Esophagus muscularis mucosa (tissue), 4 donors: ENCODE data around the gene ZAP70. TPM values are rescaled to one million over a fixed set of nuclear protein-coding genes. Genes with fewer than 3 reads are reported as not detected.
A peak's percentile ranks its signal among the peaks of the same experiment; 100 is the strongest.

Source experiments
- DNase-seq: peaks from one replicate; pipeline ENCODE4 v3.0.0-alpha.2; 2017; ENCODE audit errors: extremely low spot score
- H3K27ac ChIP-seq, 4 donors: fragments of 200-600 bp; sonication (generic); replicated peaks in 1 of 4; 1 replicate in 3 of 4; 2 replicates in 1 of 4; pipeline ENCODE4 v1.5.1; 2016 to 2019; ENCODE audit warnings: mild to moderate bottlenecking in 1 of 4
- H3K27me3 ChIP-seq, 4 donors: fragments of 200-600 bp; sonication (generic); one replicate each; pipeline versions ENCODE4 v1.5.1 to v1.6.0; 2016 to 2019
- H3K36me3 ChIP-seq, 4 donors: fragments of 200-600 bp; sonication (generic); one replicate each; pipeline ENCODE4 v1.5.1; 2016 to 2019
- H3K4me1 ChIP-seq, 4 donors: fragments of 200-600 bp; sonication (generic); one replicate each; pipeline ENCODE4 v1.5.1; 2016 to 2019
- H3K4me3 ChIP-seq, 4 donors: fragments of 200-600 bp; sonication (generic); 1 replicate in 2 of 4; 2 replicates in 2 of 4; pipeline ENCODE4 v1.5.1; 2016 to 2019; ENCODE audit warnings: mild to moderate bottlenecking in 4 of 4, moderate library complexity in 1 of 4
- H3K9me3 ChIP-seq, 4 donors: fragments of 200-600 bp; sonication (generic); 1 replicate in 3 of 4; 2 replicates in 1 of 4; pipeline ENCODE4 v1.5.1; 2016 to 2019
- EP300 ChIP-seq: sonication (generic); formaldehyde crosslinking; IDR thresholded peaks from one replicate; pipeline ENCODE4 v1.6.1; 2017; ENCODE audit warnings: antibody characterized with exemption
- POLR2A ChIP-seq: fragments of 450-650 bp; IDR thresholded peaks from one replicate; pipeline ENCODE4 v1.6.1; 2017; ENCODE audit warnings: antibody characterized with exemption, moderate library complexity, mild to moderate bottlenecking, low read depth
- POLR2AphosphoS5 ChIP-seq, 2 donors: sonication (generic); formaldehyde crosslinking; IDR thresholded peaks; one replicate each; pipeline ENCODE4 v1.6.1; 2017; ENCODE audit warnings: antibody characterized with exemption in 2 of 2
- WGBS: methylation state at CpG from one replicate; pipeline ENCODE4 v1.1.5; 2018; 5-methylcytosine and 5-hydroxymethylcytosine counted together
- intact Hi-C: fragments of 100-400 bp; cut with DNase I; formaldehyde crosslinking; loops from one replicate; pipeline ENCODE4 v1.15.1; 2023
- total RNA-seq, 4 donors: library from RNA; depleted of rRNA; stranded (reverse); fragments of >200 nt; gene quantifications; one replicate each; pipeline versions ENCODE4 v1.1.0 to v1.2.1, GENCODE V29; 2016
- TF ChIP-seq, protein P1 (sequence below), 3 experiments: fragments of 200-600 bp in 2 of 3; fragments of 450-650 bp in 1 of 3; sonication (generic) in 2 of 3; IDR thresholded peaks; one replicate each; pipeline ENCODE4 v1.5.1; 2017 to 2019; ENCODE audit warnings: antibody characterized with exemption in 3 of 3, mild to moderate bottlenecking in 2 of 3, moderate library complexity in 1 of 3

Gene ZAP70
- total RNA-seq: 1 to 10 TPM; 1.2 to 3.5 (median 1.8) TPM

DNA sequence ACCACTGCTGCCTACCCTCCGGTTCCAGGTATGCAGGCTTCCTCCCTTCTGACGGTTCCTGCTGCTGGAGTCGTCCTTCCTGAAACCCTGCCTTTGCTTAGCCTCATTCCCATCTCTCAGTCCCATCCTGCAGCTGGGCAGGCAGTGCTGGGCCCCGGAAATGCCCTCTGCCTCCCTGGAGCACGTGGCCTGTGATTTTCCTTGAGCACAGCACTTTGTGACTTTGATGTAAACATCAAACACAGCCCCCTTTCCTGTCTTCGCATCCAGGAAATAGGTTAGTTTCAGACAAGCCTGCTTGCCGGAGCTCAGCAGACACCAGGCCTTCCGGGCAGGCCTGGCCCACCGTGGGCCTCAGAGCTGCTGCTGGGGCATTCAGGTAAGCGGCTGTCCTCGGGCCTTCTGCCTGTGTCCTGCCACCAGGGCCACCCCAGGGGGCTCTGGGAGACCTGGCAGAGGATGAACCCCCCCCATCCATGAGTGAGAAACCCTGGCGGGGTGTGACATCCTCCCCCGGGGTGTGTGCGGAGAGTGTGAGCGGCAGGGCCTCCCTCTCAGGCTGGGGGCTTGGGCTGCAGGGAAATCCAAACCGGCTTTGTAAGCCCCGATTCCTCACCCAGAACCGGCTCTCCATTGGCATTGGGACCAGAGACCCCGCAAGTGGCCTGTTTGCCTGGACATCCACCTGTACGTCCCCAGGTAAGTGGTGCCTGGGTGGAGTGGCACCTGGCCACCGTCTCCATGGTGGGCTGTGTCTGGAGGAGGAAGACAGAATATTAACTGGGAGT, at the start of gene ZAP70:
Gene ZAP70 (plus strand): TSS at position 281 of the 788 bp plus-strand sequence. CDS start 10,461 bp downstream, outside the sequence.
- H3K36me3 ChIP-seq: no peaks in the 10 kb centered on the region
- peaks cover 0 to 7% (median 0%) of the 10 kb centered on the region in 4 donors for H3K27me3 ChIP-seq
- H3K9me3 ChIP-seq: no peaks in the 10 kb centered on the region
- no peaks in the 10 kb centered on the region for H3K4me1 ChIP-seq
- no peak for DNase-seq
- H3K4me3 ChIP-seq: no peak within 1 kb of the TSS
- 76% methylated on average over 9 of the region's 21 CpGs for WGBS
- no peak for TF ChIP-seq EP300
- no peak for TF ChIP-seq POLR2AphosphoS5 (IDR thresholded peaks at IDR 0.05)
- no peak for TF ChIP-seq POLR2A
- TF ChIP-seq, protein P1, sequence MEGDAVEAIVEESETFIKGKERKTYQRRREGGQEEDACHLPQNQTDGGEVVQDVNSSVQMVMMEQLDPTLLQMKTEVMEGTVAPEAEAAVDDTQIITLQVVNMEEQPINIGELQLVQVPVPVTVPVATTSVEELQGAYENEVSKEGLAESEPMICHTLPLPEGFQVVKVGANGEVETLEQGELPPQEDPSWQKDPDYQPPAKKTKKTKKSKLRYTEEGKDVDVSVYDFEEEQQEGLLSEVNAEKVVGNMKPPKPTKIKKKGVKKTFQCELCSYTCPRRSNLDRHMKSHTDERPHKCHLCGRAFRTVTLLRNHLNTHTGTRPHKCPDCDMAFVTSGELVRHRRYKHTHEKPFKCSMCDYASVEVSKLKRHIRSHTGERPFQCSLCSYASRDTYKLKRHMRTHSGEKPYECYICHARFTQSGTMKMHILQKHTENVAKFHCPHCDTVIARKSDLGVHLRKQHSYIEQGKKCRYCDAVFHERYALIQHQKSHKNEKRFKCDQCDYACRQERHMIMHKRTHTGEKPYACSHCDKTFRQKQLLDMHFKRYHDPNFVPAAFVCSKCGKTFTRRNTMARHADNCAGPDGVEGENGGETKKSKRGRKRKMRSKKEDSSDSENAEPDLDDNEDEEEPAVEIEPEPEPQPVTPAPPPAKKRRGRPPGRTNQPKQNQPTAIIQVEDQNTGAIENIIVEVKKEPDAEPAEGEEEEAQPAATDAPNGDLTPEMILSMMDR (IDR thresholded peaks at IDR 0.05): no peak
- no peak within 1 kb of the TSS for H3K27ac ChIP-seq
- intact Hi-C loops: no loop called here

DNA sequence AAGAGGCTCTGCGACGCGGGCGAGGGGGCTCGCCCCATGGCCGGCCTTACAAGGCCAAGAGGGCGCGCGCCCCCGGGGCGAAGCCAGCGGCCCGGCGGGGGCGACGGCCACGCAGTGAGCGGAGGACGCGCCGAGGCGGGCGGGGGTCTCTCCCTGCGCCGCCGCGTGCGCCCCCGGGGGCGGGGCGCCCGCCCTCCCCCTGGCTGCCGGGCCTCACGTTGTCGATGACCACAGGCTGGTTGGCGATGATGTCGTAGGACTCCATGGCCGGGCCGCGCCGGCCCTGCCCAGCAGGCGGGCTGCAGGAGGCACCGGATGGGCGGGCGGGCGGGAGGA, 49.8 kb upstream of the ZAP70 start:
- intact Hi-C loops: loop anchor here (5.0 kb wide), 1 partner anchor 71 kb away; no protein-coding TSS in a partner anchor

DNA sequence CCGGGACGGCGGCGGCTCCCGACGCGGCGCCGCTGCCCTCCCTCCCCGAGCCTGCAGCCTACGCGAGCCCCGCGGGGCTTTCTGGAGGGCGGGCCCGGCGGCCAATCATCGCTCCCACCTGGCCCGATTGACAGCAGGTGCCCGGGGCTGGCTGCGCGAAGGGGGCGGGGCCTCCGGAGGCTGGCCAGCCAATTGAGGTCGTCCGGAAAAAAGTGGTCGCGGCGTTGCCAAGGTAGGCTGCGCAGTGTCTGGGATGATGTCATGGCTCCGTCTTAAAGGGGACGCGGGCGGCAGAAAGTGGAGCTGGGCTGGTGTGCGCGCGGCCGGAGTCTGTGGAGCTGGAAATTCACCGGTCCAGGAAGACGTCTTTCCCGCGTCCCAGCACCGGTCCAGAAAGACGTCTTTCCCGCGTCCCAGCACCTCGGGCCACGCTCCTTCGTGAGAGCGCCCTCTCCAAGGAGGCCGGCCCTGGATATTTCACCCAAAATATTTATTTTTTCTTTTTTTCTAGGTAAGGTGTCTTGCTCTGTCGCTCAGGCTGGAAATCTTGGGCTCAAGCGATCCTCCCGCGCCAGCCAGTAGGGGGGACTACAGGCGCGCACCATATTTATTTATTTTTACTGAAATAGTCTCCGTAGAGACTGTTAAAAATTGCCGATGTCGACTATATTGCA, 49.3 kb upstream of the ZAP70 start, which contains the start of gene ACTR1B:
Gene ACTR1B (minus strand): TSS at position 83 of the 674 bp plus-strand sequence. CDS start 154 bp downstream, outside the sequence.
- Histone ChIP-seq H3K36me3 (peaks cover 2 to 24% (median 10%) of the 10 kb centered on the region in 4 donors), H3K9me3 (no peaks in the 10 kb centered on the region), H3K4me3 (peak within 1 kb of the TSS; percentile 67 to 85 (median 76)), H3K27ac (peak within 1 kb of the TSS; percentile 88 to 98 (median 94)), H3K4me1 (peaks cover 31 to 37% (median 35%) of the 10 kb centered on the region in 4 donors), H3K27me3 (no peaks in the 10 kb centered on the region)
- TF ChIP-seq EP300 (no peak), POLR2AphosphoS5 (IDR thresholded peaks at IDR 0.05) (peak; percentile 90 to 96), POLR2A (no peak)
- TF ChIP-seq, protein P1 (IDR thresholded peaks at IDR 0.05): peak; percentile 44 to 74 (median 68)
- peak; percentile 99 for DNase-seq
- intact Hi-C loops: loop anchor here (2.0 to 5.0 kb wide), 3 partner anchors 19 to 72 kb away; no protein-coding TSS in a partner anchor
- 0% methylated on average over 36 of the region's 60 CpGs for WGBS

More for the DNA sequence above, 49.8 kb upstream of the ZAP70 start:
- Histone ChIP-seq H3K36me3 (peaks cover 7 to 29% (median 15%) of the 10 kb centered on the region in 4 donors), H3K27ac (peak overlapping the region; percentile 88 to 98 (median 94)), H3K9me3 (no peaks in the 10 kb centered on the region), H3K27me3 (no peaks in the 10 kb centered on the region), H3K4me3 (peak overlapping the region; percentile 67 to 85 (median 76)), H3K4me1 (peaks cover 31 to 37% (median 35%) of the 10 kb centered on the region in 4 donors)
- WGBS: no CpG with 5 or more reads among the region's 46 CpGs
- TF ChIP-seq, protein P1 (IDR thresholded peaks at IDR 0.05): no peak
- TF ChIP-seq EP300 (no peak), POLR2AphosphoS5 (IDR thresholded peaks at IDR 0.05) (no peak), POLR2A (no peak)
- no peak for DNase-seq

DNA sequence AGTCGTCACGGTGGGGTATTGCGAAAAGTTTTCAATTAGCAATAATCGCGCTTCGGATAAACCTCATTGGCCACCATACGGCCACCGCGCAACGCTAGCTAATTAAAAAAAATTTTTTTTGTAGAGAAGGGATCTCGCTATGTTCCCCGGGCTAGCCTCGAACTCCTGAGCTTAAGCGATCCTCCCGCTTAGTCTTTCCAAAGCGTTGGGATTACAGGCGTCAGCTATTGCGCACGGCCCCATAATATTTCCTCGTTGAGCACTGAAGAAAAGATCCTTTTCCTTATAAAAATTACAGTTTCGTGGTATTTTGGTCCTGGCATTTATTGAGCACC, 48.8 kb upstream of the ZAP70 start:
- Histone ChIP-seq H3K27me3 (no peaks in the 10 kb centered on the region), H3K9me3 (no peaks in the 10 kb centered on the region), H3K27ac (peak overlapping the region; percentile 88 to 98 (median 94)), H3K36me3 (peaks cover 0 to 19% (median 5%) of the 10 kb centered on the region in 4 donors), H3K4me1 (peaks cover 31 to 37% (median 35%) of the 10 kb centered on the region in 4 donors), H3K4me3 (peak overlapping the region; percentile 67 to 85 (median 76))
- WGBS: 8% methylated on average over 21 of the region's 21 CpGs
- TF ChIP-seq, protein P1 (IDR thresholded peaks at IDR 0.05): no peak
- TF ChIP-seq POLR2AphosphoS5 (IDR thresholded peaks at IDR 0.05) (no peak), EP300 (no peak), POLR2A (no peak)
- intact Hi-C loops: loop anchor here (2.0 to 5.0 kb wide), 3 partner anchors 20 to 72 kb away; no protein-coding TSS in a partner anchor
- no peak for DNase-seq
